Calu3 (cell line): Measurements from ENCODE around the gene NLRC5. TPM values are rescaled to one million over a fixed set of nuclear protein-coding genes. Genes with fewer than 3 reads are reported as not detected.
"Not testable (repeated sequence)": the region's sequence is repeated elsewhere in the genome, so short reads cannot be mapped to it uniquely, and the experiment has no call there.

ENCODE experiments used
- BruUV-seq: library from RNA; stranded (reverse); fragments of 400-500 nt; replicated peaks from 2 replicates; lab custom pipeline; 2021; lab: Mats Ljungman, UMichigan
- CTCF ChIA-PET: fragments of 300-600 bp; sonication (Branson Sonifier 250); formaldehyde crosslinking; loops from one replicate; lab custom pipeline; 2022; ENCODE audit warnings: antibody characterized with exemption; lab: Charles Lee
- DNase-seq: peaks from one replicate; pipeline ENCODE4 v3.0.0; 2022
- H3K27ac Mint-ChIP-seq: one replicate; pipeline ENCODE4 v1.8.0; 2022; ENCODE audit warnings: mixed read lengths; ENCODE audit not compliant: unreplicated experiment
- H3K27me3 Mint-ChIP-seq: one replicate; pipeline ENCODE4 v1.8.0; 2022; ENCODE audit warnings: mixed read lengths; ENCODE audit not compliant: unreplicated experiment
- H3K36me3 Mint-ChIP-seq: one replicate; pipeline ENCODE4 v1.8.0; 2022; ENCODE audit warnings: mild to moderate bottlenecking, moderate library complexity, mixed read lengths; ENCODE audit not compliant: insufficient read depth, unreplicated experiment
- H3K4me1 Mint-ChIP-seq: one replicate; pipeline ENCODE4 v1.8.0; 2022; ENCODE audit warnings: mild to moderate bottlenecking, low read depth, mixed read lengths; ENCODE audit not compliant: unreplicated experiment
- H3K4me3 Mint-ChIP-seq: one replicate; pipeline ENCODE4 v1.8.0; 2022; ENCODE audit warnings: mild to moderate bottlenecking, low read depth, moderate library complexity, mixed read lengths; ENCODE audit not compliant: unreplicated experiment
- H3K9me3 Mint-ChIP-seq: one replicate; pipeline ENCODE4 v1.8.0; 2022; ENCODE audit warnings: low read depth, mixed read lengths; ENCODE audit not compliant: unreplicated experiment
- intact Hi-C: fragments of 100-400 bp; cut with micrococcal nuclease; formaldehyde crosslinking; loops from one replicate; pipeline ENCODE4 v1.10.0; 2022; ENCODE audit not compliant: unreplicated experiment
- total RNA-seq: library from RNA; stranded (reverse); gene quantifications from 2 replicates; pipeline ENCODE4 v1.2.3, GENCODE V29; 2022
- TF ChIP-seq, protein P1 (sequence below): fragments of 200-600 bp; IDR thresholded peaks from one replicate; pipeline ENCODE4 v1.8.0; 2022; ENCODE audit warnings: antibody characterized with exemption; ENCODE audit not compliant: unreplicated experiment

Gene NLRC5
- total RNA-seq, 1 experiment from 2014 or later, result 18.0 TPM

DNA sequence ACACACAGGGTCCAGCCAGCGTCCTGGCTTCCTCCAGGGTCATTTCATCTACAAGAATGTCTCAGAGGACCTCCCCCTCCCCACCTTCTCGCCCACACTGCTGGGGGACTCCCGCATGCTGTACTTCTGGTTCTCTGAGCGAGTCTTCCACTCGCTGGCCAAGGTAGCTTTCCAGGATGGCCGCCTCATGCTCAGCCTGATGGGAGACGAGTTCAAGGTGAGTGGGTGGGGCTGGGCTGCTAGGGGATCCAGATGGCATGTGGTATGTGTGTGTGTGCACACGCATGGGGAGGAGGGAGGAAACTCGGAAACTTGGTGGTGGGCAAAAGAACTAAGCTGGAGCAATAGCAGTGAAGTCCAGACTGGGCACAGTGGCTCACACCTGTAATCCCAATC lies 16.1 kb upstream of the NLRC5 start:
- no peak overlapping the region for H3K4me3 Mint-ChIP-seq
- BruUV-seq, result no TSS peak

DNA sequence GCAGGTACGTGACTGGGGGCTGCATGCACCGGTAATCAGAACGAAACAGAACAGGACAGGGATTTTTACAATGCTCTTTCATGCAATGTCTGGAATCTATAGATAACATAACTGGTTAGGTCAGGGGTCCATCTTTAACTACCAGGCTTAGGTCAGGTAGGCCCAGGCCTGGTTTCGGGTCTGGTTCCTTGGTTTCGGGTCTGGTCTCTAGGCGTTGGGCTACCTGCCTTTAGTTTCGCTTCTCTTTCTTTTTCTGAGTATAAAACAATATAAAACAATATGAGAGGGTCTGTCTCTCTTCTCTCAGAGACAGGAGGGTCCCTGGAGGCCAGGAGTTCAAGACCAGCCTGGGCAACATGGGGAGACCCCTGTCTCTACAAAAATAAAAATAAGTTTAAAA lies 15.5 kb upstream of the NLRC5 start:
- BruUV-seq, result not testable (repeated sequence)

More for the DNA sequence above, 16.1 kb upstream of the NLRC5 start:
- TF ChIP-seq, protein P1, sequence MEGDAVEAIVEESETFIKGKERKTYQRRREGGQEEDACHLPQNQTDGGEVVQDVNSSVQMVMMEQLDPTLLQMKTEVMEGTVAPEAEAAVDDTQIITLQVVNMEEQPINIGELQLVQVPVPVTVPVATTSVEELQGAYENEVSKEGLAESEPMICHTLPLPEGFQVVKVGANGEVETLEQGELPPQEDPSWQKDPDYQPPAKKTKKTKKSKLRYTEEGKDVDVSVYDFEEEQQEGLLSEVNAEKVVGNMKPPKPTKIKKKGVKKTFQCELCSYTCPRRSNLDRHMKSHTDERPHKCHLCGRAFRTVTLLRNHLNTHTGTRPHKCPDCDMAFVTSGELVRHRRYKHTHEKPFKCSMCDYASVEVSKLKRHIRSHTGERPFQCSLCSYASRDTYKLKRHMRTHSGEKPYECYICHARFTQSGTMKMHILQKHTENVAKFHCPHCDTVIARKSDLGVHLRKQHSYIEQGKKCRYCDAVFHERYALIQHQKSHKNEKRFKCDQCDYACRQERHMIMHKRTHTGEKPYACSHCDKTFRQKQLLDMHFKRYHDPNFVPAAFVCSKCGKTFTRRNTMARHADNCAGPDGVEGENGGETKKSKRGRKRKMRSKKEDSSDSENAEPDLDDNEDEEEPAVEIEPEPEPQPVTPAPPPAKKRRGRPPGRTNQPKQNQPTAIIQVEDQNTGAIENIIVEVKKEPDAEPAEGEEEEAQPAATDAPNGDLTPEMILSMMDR, result no peak
- H3K27me3 Mint-ChIP-seq, result peaks cover 78% of the 10 kb centered on the region
- no peaks in the 10 kb centered on the region for H3K4me1 Mint-ChIP-seq
- no peak for DNase-seq
- no peaks in the 10 kb centered on the region for H3K9me3 Mint-ChIP-seq
- intact Hi-C loops, result no loop called here
- CTCF ChIA-PET, result no interaction called here
- no peaks in the 10 kb centered on the region for H3K36me3 Mint-ChIP-seq
- no peak overlapping the region for H3K27ac Mint-ChIP-seq

DNA sequence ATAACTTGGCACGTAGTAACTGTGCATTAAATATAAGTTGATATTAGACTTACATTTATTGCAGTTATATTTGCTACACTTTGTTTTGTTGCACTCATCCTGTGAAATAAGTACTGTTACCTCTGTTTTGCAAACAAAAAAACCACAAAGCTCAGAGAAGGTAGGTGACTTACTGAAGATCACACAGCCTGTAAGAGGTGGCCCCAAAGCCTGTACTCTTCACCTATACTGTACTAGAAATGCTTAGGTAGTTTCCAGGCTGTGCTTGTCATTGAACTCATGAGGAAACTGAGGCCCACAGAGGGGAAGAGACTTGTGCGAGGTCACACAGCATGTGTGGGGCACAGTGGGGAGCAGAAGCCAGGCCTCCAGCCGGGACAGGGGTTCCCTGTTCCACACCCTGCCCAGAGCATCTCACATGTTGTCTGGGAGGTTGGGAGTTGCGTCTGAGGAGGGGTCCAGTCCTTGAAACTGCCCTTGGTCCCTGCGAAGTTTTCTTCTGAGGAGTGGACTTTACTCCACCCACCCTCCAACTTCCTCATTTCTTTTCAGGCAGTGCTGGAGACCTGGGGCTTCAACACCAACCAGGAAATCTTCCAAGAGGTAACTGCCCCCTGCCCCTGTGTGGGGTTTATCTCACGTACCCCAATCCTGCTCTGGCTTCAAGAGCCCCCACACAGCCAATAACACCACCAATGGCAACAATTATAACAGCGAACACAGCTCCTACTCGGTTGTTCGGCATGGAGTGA lies 14.6 kb upstream of the NLRC5 start:
- no TSS peak for BruUV-seq
- DNase-seq, result no peak
- intact Hi-C loops, result no loop called here
- CTCF ChIA-PET, result interaction anchor here (0.5 kb wide), 1 partner anchor 133 kb away, joined by 3 read pairs; no protein-coding TSS in a partner anchor
- Mint-ChIP-seq H3K27me3 (peaks cover 67% of the 10 kb centered on the region), H3K4me3 (no peak overlapping the region), H3K36me3 (no peaks in the 10 kb centered on the region), H3K27ac (no peak overlapping the region), H3K4me1 (no peaks in the 10 kb centered on the region), H3K9me3 (no peaks in the 10 kb centered on the region)
- TF ChIP-seq, protein P1, result no peak

More for the DNA sequence above, 15.5 kb upstream of the NLRC5 start:
- H3K9me3 Mint-ChIP-seq, CTCF ChIA-PET, intact Hi-C loops, H3K4me1 Mint-ChIP-seq, DNase-seq, H3K36me3 Mint-ChIP-seq, H3K4me3 Mint-ChIP-seq, H3K27ac Mint-ChIP-seq: not testable (repeated sequence)
- H3K27me3 Mint-ChIP-seq, result peaks cover 75% of the 10 kb centered on the region

GRCh38 chr16:56975714-56976113 lies 13.6 kb upstream of the NLRC5 start:
- Mint-ChIP-seq H3K4me3 (no peak overlapping the region), H3K9me3 (no peaks in the 10 kb centered on the region), H3K27me3 (peaks cover 59% of the 10 kb centered on the region), H3K27ac (no peak overlapping the region), H3K4me1 (no peaks in the 10 kb centered on the region), H3K36me3 (no peaks in the 10 kb centered on the region)
- no TSS peak for BruUV-seq
- CTCF ChIA-PET, result interaction anchor here (0.6 to 1.1 kb wide), 2 partner anchors 14 to 475 kb away, joined by 4 read pairs; partner anchors contain the start of gene NLRC5
- no peak for DNase-seq
- intact Hi-C loops, result no loop called here
- TF ChIP-seq, protein P1, result no peak

DNA sequence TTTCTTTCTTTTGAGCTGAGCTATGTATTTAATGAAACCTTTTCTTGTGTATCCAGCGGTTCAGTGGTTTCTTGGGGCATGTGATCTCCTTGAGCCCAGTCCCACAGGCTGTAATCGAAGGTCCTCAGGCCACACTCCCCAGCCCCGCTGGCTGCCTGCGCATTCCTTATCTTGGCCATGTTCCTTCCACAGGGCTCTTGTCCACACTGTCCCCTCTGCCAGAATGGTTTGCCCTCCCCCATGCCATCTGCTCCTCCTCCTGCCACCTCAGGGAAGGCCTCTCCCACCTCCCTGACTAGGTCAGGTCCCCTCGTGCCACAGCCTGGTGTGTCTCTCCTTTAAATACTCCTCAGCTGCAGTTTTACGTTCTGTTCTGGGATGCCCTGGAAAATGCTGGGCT lies 12.1 kb upstream of the NLRC5 start:
- TF ChIP-seq, protein P1, result no peak
- no peaks in the 10 kb centered on the region for H3K9me3 Mint-ChIP-seq
- H3K36me3 Mint-ChIP-seq, result no peaks in the 10 kb centered on the region
- no peak for DNase-seq
- peaks cover 56% of the 10 kb centered on the region for H3K27me3 Mint-ChIP-seq
- BruUV-seq, result no TSS peak
- no peak overlapping the region for H3K4me3 Mint-ChIP-seq
- CTCF ChIA-PET, result no interaction called here
- H3K27ac Mint-ChIP-seq, result no peak overlapping the region
- intact Hi-C loops, result no loop called here
- H3K4me1 Mint-ChIP-seq, result no peaks in the 10 kb centered on the region
